HG03457 (cell line): Measurements from ENCODE around the gene TRIM17.

Source experiments
- ATAC-seq: cut with Tn5 transposase; IDR thresholded peaks from one replicate; pipeline ENCODE4 v1.9.1; 2021; ENCODE audit warnings: moderate number of reproducible peaks; ENCODE audit not compliant: unreplicated experiment

Gene TRIM17

DNA sequence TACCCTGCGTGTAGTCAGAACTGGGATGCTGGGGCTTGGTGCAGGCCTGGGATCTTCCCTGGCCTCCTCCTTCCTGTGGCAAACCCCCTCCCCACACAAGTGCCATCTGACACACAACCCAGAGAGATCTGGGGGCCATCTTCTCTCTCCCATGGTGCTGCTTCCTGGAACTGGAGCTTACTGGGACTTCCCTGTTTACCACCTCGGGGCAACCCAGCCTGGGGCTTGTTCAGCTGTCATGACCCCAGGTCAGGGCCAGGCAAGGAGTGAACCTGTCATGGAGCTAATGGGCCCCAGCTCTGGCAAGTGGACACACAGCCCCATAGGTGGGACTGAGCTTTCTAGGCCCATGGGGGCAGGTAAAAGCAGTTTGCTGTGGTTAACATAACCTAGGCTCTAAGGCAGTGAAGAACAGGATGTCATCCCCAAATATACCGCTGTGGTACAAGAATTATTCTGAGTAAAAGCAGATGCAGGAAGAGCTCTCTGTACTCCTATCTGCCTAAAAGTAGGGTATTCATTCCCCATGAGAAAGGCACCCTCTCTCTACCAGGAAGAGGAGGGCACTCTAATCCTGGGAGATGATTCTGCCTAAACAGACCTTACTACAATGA, 12.4 kb downstream of the TRIM17 start:
- no peak for ATAC-seq

DNA sequence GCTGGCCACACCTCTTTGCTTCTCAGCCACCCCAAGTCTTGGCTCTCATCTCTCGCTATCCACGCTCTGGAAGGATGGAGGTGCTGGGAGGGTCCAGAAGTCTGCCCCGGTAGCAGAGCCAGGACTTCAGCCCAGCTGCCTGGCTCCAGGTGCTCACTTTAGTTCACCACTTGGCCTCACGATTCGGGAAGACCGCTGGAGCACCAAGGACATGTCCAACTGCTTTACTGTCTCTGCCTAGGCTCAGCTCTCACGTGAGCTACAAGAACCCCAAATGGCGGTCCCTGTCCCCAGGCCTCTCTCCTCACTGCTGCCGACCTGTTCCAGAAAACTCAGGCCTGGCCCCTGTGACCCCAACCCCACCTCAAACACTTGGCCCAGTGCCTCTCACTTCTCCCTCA, 13.4 kb downstream of the TRIM17 start:
- no peak for ATAC-seq

DNA sequence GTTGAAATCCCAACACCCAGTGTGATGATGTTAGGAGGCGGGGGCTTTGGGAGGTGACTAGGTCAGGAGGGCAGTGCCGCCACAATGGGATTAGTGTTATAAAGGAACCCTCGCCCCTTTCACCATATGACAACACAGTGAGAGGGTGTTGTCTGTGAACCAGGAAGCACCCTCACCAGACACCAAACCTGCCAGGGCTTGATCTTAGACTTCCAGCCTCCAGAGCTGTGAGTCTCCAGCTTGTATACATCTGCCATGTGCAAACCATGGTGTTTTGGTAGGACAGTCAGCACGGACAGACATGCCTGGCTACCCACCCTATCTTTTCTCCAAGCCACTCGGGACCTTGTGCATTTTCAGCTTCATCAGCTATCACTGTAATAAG, 14.0 kb downstream of the TRIM17 start:
- ATAC-seq, result no peak

DNA sequence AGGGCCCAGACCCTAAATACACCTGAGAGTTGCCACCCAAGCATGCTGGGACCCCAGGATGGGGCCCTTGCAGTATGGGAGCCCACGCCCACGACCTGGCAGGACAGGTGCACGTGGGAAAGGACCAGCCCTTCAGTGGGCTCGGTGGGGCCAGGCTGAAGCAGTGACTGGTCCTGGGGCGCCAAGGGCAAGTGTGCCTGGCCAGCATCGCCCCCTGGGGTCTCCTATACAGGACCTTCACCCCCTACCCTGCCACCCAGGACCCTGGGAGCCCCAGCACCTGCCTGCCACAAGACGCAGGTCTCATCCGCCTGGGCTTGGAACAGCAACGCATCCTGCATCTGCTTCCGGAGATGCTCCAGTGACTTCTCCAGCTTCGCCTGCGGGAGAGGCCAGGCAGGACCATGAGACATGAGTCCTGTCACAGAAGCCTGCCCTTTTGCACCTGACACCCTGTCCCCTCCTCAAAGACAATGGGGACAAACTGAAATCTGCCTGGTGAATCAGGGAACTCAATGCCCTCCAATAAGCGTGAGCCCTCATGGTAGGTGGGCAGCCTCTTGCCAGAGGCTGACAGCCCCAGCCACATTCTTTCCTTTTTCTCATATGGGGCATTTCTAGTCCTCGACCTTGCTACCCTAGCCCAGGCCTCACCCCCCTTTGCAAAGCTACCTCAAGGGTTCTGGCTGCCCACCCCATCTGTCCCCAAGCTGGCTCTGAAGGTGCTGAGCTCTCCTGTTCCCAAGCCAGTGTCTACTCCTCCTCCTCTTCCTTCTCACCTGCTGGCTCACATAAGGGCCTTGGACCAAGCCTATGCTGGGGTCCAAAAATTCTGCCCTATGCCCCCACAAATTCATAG, 14.7 kb downstream of the TRIM17 start:
- no peak for ATAC-seq

DNA sequence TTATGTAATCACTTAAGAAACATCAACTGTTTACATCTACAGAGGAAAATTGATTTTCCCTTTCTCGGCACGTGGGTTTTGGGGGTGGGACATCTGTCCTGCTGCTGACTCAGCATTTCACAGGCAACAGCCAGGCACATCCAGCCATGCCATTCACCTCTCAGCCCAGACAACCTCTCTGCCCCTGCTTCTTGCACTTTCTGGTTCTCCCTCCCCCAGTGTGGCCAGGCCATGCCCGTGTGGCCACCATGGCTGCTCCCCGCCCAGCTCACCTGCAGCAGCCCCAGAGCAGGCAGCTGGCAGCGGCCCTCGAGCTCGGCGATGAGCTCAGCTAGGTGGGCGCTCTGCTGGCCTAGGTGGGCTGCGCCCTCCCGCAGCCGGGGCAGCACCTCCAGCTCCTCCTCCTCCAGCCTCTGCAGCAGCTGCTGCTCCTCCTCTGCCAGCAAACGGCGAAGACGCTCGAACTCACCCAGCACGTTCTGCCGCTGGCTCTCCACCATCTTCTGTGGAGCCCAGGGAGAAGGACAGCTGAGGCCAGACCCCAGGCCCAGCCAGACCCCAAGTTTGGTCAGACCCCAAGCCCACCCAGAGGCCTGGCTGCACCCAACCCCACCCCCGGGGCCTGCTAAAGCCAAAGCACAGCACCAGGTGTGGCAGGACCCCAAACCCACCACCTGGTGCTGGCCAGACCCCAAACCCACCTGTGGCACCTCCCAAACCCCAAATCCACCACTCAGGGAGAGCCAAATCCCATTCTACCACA, 15.8 kb downstream of the TRIM17 start:
- no peak for ATAC-seq

DNA sequence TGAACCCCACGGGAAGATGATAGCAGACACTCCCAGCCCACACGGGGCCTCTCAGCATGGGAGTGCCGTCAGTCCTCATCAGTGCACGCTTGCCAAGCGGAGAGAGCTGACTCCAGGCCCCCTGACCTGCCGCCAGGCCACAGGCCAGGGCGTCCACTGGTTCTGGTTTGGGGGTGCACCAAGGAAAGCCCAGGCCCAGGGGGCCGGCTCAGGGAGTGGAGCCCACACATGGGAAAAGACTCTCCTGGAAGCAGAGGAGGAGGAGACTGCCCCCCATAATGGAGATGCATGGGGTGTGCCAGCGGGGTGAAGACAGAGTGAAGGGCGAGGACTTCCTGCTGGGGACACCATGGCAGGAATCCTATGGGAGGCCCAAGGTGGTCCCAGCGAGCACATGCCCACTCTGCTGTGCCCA, 16.4 kb downstream of the TRIM17 start:
- no peak for ATAC-seq

DNA sequence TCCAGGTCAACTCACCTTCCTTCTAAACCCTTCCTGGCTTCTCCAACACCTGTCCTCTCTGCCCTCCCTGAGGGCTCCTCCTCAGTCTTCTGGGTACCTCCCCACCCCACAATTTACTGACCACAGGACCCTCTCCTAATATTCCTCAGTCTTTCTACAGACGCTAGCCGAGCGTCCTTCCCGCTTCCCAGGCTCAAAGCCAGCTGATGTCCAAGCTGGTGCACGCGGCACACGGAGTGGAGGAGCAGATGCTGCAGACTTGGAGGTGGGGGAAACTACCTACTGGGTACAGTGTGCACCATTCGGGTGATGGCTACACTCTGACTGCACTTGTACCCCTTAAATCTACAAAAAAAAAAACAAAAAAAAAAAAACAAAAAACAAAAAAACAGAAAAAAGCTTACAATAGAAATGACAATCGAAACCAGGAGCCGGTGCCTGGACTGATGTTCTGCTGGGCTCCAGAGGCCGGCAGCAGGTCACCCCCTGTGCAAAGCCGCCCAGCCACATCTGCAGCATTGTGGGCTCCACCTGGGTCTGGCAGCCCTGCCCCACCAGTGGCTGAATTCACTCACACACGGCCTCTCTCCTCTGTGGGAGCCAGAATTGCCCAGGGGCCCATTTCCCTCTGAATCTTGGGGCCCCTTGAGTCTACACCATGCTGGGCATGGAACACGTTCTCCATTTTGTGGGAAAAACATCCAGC, 17.0 kb downstream of the TRIM17 start:
- ATAC-seq, result no peak

DNA sequence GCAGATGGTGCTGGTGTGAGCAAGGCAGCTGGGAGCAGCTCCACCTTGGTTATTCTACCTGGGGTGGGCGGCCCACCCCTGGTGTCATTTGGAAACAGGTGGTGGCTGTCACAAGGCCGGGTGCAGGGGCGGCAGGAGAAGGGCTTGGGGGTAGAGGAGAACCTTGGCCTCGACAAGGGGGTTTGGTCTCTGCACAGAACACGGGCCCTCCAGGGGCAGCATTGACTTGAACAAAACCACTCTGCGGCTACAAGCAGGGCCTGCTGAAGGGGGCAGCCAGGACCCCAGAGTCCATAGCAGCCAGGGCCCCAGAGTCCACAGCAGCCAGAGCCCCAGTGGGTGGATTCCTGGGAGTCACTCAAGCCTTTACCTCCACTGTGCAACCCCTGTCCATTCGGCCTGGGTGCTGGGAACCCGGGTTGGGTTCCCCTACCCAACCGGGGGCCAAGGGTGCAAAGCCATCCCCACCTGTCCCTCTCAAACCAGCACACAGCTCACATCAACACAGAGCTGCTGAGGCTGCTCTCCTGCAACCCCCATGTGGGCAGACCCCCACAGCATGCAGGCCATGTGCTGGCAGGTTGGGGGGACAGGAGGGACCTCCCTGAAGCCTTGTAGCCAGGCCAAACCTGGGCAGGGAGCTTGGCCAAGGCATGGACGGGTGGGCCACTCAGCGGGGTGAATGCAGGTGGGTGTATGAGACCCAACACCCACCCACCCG, 17.8 kb downstream of the TRIM17 start:
- ATAC-seq, result no peak

DNA sequence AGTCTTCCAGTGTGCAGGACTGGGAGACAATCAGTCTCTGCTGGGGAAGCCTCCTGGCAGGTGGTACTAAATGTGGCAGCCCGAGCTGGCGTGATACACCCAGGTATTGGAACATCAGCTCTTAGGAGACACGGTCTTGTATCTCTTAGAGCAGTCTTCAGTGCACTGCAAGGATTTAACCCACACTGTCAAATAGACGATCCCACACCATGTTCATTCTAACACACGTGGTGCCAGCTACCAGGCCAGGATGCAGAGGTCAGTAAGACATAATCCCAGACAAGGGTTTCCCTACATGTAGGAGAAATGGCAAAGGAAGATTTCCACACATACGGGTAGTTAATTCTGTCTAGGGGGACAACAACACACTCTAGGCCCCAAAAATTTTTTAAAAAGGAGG, 18.7 kb downstream of the TRIM17 start:
- ATAC-seq, result no peak

DNA sequence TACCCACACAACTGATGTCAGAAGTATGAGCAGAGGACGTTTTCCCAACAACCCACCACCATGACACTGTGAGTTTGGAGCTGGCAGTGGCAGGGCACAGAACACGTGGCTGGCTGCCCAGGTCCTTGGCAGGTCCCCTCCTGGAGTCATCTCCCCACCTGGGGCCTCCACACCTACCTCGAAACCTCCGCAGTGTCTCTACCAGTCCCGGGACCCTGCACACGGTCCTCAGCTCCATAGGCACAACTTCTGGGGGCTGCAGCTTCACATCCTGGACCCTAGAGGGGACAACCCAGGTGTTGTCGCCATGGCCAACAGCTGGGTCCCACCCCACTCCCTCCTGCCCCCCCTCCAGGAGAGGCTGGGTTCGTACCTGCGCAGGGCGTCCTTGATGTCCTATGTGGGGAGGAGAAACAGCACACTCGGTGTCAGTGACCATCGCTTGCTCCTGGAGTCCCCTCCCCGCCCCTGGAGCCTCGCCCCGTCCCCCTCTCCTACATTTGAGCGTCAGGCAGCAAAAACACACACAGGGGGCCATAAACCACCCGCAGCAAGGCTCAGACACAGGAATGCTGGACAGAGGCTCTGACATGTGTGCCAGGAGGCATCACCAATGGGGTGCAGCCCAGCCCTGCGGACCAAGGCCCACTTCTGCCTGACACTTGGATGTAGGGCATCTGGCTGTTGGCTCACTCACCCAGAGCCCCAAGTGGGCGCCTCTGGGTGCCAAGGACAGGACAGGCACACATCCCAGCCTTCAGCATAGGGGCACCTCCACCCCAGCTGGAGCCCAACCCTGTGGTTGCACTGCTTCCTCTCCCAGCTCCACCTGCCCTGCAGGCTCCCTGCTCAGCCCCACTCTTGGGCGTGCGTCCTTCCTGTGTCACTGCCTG, 19.6 kb downstream of the TRIM17 start:
- no peak for ATAC-seq

DNA sequence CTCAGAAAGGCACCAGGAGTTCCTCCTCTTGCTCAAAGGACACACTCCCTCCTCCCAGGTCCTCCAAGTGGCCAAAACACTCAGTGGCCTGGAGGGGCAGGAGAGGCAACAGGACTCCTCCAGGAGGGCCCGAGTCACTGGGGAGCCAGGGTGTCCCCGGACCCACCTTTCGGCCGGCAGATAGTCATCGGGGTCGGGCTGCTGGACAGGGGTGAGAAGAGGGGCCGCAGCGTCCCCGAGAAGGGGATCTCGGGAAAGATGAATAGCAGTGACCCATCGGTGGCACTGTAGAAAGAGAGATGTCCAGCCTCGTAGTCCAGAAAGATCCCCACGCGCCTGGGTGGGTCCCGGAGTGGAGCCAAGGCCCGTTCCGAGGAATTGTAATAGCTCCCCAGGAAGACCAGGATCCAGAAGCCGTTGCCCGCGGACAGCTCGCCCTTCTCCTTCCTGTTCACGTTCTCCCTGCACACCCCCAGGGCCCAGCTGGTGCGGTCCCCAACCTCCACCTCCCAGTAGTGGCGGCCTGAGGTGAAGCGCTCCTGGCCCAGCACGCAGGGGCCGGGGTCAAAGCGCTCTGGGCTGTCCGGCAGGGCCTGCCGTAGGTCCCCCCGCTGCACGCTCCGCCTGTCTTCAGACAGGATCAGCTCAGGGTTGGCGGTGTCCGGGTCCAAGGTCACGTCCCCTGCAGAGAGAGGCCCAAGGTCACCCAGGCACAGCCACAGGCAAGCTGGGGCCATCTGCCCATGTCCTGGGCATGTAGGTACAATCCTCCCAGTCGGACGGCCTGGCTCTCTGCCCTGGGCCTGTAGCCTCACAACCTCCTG, 21.9 kb downstream of the TRIM17 start:
- ATAC-seq, result no peak

DNA sequence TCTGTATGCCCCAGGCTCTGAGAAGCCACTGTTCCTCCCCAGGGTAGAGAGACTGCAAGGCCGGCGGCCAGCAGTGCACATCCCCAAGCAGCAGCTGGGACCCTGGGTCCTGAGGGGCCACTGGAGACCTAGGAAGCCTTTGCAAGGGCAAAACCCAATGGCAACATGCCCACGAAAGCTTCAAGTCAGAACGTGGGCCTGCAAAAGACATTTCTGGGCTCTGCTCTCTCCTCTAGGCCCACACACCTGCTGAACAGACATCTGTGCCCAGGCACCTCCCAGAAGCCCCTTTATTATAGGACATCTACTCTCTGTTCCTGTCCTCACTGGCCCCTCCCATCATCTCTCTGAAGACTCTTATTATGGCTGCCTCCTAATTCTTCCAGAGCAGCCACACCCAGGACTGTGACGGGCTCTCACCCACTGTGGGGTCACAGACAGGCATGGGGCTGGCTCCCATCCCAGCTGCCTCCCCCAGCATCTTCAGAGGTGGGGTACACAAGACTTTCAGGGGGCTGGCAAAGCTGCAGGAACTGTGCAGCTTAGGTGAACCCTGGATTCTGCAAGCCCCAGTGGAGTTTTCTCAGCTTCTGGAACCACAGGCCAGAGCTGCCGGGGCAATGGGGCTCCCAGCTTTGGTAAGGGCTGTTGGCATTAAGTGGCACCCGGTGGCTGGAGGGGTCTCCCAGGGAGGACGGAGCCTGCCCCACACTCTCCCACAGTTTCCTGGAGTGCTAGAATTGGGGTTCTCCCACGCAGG, 22.7 kb downstream of the TRIM17 start:
- ATAC-seq, result no peak

DNA sequence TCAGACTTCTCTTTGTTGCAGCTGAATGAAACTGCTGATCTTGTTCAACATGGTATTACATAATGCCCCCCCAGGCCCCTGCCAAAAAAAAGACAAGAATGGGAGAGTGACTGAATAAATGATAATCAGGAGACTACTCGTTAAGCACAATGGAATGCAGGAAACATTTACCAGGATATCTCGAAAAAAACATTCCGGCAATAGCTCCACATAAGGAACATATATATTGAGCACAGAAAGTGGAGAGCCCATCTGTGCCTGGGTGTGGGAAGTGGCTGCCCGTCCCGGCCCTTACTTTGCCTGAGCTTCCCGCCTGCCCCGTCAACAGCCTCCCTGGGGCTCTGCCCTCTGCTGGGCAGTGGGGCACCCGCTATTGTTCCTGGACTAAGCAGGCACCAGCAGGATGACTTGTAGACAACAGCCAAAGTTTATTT, 23.4 kb downstream of the TRIM17 start:
- ATAC-seq, result no peak

DNA sequence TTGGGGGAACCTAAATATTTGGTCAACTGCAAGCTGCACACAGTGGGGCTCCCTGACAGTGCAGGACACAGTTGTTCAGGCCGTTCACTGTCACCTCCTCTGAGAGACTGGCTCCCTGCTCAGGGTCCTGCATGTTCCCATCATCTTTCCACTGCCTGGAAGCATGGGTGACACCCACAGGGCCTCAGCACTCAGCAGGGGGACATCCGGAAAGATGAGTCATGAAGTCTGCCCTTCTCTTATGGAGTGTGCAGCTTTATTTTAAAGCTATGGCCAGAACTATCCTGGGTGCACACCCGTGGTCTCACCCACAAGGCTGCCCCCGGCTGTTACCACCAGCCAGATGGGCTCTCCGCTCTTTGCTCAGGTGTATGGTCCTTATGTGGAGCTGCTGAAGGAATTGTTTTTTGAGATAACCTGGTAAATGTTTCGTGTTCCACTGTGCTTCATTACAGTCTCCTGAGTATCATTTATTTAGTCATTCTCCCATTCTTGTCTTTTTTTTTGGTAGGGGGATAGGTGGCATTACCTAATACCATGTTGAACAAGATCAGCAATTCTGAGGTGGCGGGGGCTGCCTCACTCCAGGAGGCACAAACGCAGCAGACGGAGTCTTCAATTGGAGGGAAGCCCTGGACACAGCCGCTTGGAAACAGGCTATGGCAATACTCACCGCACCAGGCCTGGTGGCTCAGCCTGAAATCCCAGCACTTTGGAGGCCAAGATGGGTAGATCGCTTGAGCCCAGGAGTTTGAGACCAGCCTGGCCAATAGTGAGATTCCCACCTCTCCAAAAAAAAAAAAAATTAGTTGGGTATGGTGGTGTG, 24.3 kb downstream of the TRIM17 start:
- no peak for ATAC-seq

DNA sequence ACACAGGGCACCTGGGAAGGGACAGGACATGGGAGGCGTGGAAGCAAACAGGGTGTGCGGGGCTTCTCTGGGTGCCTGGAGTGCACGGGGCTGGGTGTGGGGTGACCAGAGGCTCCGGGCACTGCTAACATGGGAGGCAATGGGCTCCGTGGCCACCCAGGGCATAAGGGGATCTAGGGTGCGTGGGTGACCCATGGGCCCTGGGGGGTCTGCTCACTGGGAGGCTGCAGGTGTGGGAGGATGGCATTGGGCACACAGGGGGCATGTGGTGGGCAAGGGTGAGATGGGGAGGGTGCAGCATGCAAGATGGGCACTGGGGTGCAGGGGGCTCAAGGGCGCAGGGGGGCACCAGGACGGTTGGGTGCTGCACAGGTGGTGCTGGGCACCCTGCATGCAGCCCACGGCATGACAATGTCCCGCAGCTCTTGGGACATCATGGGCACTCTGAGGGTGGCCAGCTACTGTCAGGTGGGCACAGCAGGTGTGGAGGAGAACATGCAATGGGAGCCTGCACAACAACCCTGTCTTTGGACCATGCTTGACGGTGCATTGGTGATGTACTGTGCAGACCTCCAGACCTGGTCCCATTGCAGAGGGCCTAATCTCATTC, 25.1 kb downstream of the TRIM17 start:
- ATAC-seq, result no peak

DNA sequence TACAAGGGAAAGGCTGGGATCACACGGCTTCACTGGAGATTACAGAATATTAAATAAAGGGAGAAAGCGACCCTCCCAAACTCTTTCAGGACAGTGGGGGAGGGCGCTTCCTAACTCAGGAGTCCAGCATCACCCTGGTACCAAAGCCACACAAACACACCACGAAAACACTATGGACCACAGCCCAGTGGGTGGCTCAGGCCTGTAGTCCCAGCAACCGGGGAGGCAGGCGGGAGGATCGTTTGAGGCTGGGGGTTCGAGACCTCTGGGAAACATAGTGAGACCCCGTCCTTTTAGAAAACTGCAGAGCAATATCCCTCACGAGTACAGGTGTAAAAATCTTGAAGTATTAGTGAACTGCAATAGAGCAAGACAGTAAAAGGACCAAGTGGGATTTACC, 26.0 kb downstream of the TRIM17 start:
- ATAC-seq, result no peak

DNA sequence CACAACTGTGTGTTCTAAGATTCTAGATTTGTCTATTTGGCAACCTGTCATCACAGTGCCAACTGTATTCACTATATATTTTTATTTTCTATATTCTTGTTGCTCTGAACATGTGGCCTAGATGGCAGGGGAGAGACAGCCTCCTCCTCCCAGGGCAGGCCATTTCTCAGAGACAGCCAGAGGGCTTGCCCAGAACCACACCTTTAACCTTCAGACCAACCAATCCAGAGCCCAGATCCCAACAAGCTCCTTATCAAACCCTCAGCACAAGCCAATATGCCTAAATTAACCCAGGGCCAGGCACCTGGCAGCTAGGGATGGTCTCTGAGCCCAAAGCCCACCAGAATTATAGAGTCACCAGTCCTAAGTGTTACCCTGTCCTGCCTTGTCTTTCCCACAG, 29.3 kb downstream of the TRIM17 start:
- no peak for ATAC-seq
